CMK (cell line): ENCODE results near the gene TRAPPC5.

Experiments
- DNase-seq: peaks from one replicate; pipeline ENCODE4 v3.0.0-alpha.2; 2010; ENCODE audit warnings: low read depth

The TRAPPC5 gene

GRCh38 chr19:7732045-7732444, 51.4 kb downstream of the TRAPPC5 start, which contains the start of gene CLEC4G:
Gene CLEC4G (minus strand): TSS chr19:7732110. CDS start chr19:7732102, 8 bp downstream.
- DNase-seq, result no peak

DNA sequence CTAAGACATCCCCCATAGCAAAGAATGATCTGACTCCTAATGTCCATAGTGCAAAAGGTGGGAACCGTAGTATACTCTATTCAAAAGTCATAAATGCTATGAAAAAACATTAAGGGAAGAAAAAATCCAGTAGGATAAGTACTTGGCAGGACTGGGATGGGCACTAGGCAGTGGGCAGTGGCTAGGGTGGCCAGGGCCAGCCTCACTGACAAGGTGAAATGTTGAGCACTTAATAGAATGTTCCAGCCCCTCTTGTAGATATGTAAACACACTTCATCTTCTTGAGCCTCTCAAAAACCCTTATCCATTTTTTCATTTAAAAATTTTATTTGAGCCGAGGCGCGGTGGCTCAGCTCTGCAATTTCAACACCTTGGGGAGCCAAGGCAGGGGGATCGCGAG, 52.7 kb downstream of the TRAPPC5 start:
- no peak for DNase-seq

DNA sequence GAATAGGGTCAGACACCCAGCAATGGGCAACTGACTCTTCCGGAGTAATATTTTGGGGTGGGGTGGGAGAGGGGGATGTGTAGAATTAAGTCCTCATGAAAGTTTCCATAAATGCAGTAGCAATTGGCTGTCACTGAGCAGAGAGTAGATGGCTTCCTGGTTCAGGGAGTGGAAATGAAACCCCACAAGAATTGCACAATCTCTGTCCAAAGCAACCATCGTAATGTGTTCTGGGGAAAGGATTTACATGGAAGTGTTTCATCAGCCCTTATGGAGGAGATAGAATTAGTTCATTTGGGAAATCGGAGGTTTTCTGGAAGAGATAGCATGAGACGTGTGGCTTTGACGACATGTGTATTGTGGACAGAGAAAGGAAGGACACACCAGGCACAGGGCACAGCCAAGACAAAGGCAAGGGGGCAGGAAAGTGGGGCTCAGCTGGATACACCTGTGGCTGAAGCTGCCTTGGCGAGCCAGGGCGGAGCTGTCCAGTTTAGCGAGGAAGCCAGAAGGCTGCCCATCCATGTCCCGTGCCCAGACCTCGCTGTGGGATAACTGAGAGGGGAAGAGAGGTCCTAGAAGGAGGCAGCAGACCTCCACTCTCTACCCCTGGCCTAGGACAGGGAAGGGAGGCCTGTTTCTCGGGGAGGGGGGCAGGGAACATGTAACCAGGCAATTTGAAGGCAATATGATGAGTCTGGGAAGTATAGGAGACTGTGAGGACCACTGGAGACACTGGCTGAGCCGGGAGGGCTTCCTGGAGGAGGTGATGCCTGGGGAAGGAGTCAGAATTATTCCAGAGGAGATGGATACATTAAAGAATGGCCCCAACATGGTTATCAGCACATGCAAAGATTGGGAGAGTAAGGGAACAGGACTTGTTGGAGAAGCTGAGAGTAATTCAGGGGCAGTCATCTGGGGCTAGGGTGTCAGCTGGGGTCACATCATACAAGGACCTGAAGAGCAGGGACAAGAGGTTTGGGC, 53.9 kb downstream of the TRAPPC5 start:
- DNase-seq, result no peak

GRCh38 chr19:7736148-7736547, 55.5 kb downstream of the TRAPPC5 start:
- DNase-seq, result no peak

- no peak for DNase-seq
Measured at GRCh38 chr19:7737215-7737614, 56.6 kb downstream of the TRAPPC5 start.
